Glomerular visceral epithelial cell (primary cell): ENCODE measurements around the gene RNF112.

Experiments
- DNase-seq: peaks from one replicate; pipeline ENCODE4 v3.0.0-alpha.2; 2016; ENCODE audit errors: extremely low spot score

Gene RNF112

GRCh38 chr17:19375732-19376131, 35.3 kb upstream of the RNF112 start:
- no peak for DNase-seq

GRCh38 chr17:19376811-19377210, 34.2 kb upstream of the RNF112 start:
- DNase-seq, result peak; percentile 21

GRCh38 chr17:19377602-19378415, 33.2 kb upstream of the RNF112 start:
- DNase-seq, result peak; percentile 99

- DNase-seq, result no peak
Observed at GRCh38 chr17:19378416-19379360, 32.3 kb upstream of the RNF112 start, which contains the start of gene MAPK7. Gene MAPK7, plus strand, starts transcription at chr17:19378498. Its CDS starts 403 bp downstream, at chr17:19378901.

- DNase-seq, result no peak
Observed at GRCh38 chr17:19379361-19380065, 31.5 kb upstream of the RNF112 start.

- DNase-seq, result no peak
Observed at GRCh38 chr17:19380481-19381301, 30.3 kb upstream of the RNF112 start.

- DNase-seq, result no peak
Observed at GRCh38 chr17:19381361-19381740, 29.7 kb upstream of the RNF112 start.

GRCh38 chr17:19381741-19382444, 29.1 kb upstream of the RNF112 start:
- DNase-seq, result no peak

GRCh38 chr17:19382531-19383444, 28.2 kb upstream of the RNF112 start:
- no peak for DNase-seq

GRCh38 chr17:19383681-19384470, 27.2 kb upstream of the RNF112 start:
- no peak for DNase-seq

GRCh38 chr17:19384723-19385391, 26.2 kb upstream of the RNF112 start:
- DNase-seq, result peak; percentile 20

- DNase-seq, result no peak
Observed at GRCh38 chr17:19385521-19385983, 25.5 kb upstream of the RNF112 start.

- DNase-seq, result peak; percentile 49
Observed at GRCh38 chr17:19386051-19386929, 24.7 kb upstream of the RNF112 start.

- DNase-seq, result no peak
Observed at GRCh38 chr17:19386974-19387920, 23.8 kb upstream of the RNF112 start, which contains the start of gene MFAP4. Gene MFAP4, minus strand, starts transcription at chr17:19387190. Its CDS starts 35 bp downstream, at chr17:19387155.

GRCh38 chr17:19387921-19388521, 23.0 kb upstream of the RNF112 start:
- DNase-seq, result peak; percentile 6
